HS-5 (cell line): ENCODE results near the gene FOXD4L6.
"Not testable (repeated sequence)": the region's sequence is repeated elsewhere in the genome, so short reads cannot be mapped to it uniquely, and the experiment has no call there.

Source experiments
- DNase-seq: peaks from one replicate; pipeline ENCODE4 v3.0.0-alpha.2; 2012; ENCODE audit warnings: low read depth

The FOXD4L6 gene

GRCh38 chr9:41128581-41128980 is at the start of gene FOXD4L6:
TSS of gene FOXD4L6 (minus strand) at chr9:41128681. CDS start at chr9:41128383, 298 bp downstream.
- DNase-seq, result not testable (repeated sequence)

GRCh38 chr9:41174994-41175393 is 46.5 kb upstream of the FOXD4L6 start:
- DNase-seq, result not testable (repeated sequence)

- not testable (repeated sequence) for DNase-seq
Observed at GRCh38 chr9:41150116-41150515, 21.6 kb upstream of the FOXD4L6 start.

- DNase-seq, result not testable (repeated sequence)
Observed at GRCh38 chr9:41141878-41142277, 13.4 kb upstream of the FOXD4L6 start.

- DNase-seq, result not testable (repeated sequence)
Observed at GRCh38 chr9:41126746-41127446, 1.6 kb downstream of the FOXD4L6 start.

GRCh38 chr9:41125936-41126335 is 2.5 kb downstream of the FOXD4L6 start:
- DNase-seq, result not testable (repeated sequence)

GRCh38 chr9:41125109-41125658 is 3.3 kb downstream of the FOXD4L6 start:
- DNase-seq, result not testable (repeated sequence)

- DNase-seq, result not testable (repeated sequence)
Observed at GRCh38 chr9:41124250-41125108, 4.0 kb downstream of the FOXD4L6 start.

GRCh38 chr9:41123812-41124211 is 4.7 kb downstream of the FOXD4L6 start:
- DNase-seq, result not testable (repeated sequence)

- DNase-seq, result not testable (repeated sequence)
Observed at GRCh38 chr9:41123396-41123795, 5.1 kb downstream of the FOXD4L6 start.

GRCh38 chr9:41120696-41121095 is 7.8 kb downstream of the FOXD4L6 start:
- DNase-seq, result not testable (repeated sequence)

- not testable (repeated sequence) for DNase-seq
Observed at GRCh38 chr9:41119719-41120118, 8.8 kb downstream of the FOXD4L6 start.

GRCh38 chr9:41119311-41119710 is 9.2 kb downstream of the FOXD4L6 start:
- DNase-seq, result not testable (repeated sequence)

GRCh38 chr9:41113348-41113747 is 15.1 kb downstream of the FOXD4L6 start:
- not testable (repeated sequence) for DNase-seq

- DNase-seq, result not testable (repeated sequence)
Observed at GRCh38 chr9:41111414-41111813, 17.1 kb downstream of the FOXD4L6 start.

- not testable (repeated sequence) for DNase-seq
Observed at GRCh38 chr9:41110913-41111312, 17.6 kb downstream of the FOXD4L6 start.

- not testable (repeated sequence) for DNase-seq
Observed at GRCh38 chr9:41109253-41109652, 19.2 kb downstream of the FOXD4L6 start.

GRCh38 chr9:41108816-41109215 is 19.7 kb downstream of the FOXD4L6 start:
- DNase-seq, result not testable (repeated sequence)

GRCh38 chr9:41106472-41107116 is 21.9 kb downstream of the FOXD4L6 start:
- DNase-seq, result not testable (repeated sequence)

GRCh38 chr9:41105557-41106253 is 22.8 kb downstream of the FOXD4L6 start:
- not testable (repeated sequence) for DNase-seq

GRCh38 chr9:41104542-41104941 is 23.9 kb downstream of the FOXD4L6 start:
- DNase-seq, result not testable (repeated sequence)
